ENCODE measurements around the gene SRMS.

Gene SRMS

GRCh38 chr20:63536241-63536977, 11.1 kb downstream of the SRMS start:
- Histone ChIP-seq H3K4me1 (ENCODE audit: low read depth, poor library complexity, severe bottlenecking) (peaks cover 10% of the 10 kb centered on the region), H3K27me3 (ENCODE audit: insufficient read depth, low read depth) (peaks cover 55% of the 10 kb centered on the region), H3K4me2 (no peak overlapping the region), H3K79me2 (ENCODE audit: insufficient read depth, low read depth) (no peaks in the 10 kb centered on the region), H3K27ac (no peak overlapping the region), H3K4me3 (IDR thresholded peaks at IDR 0.05; ENCODE audit: insufficient read depth, low read depth, low read length) (no peak overlapping the region), H2AFZ (ENCODE audit: low read depth) (no peak overlapping the region), H3K36me3 (ENCODE audit: insufficient read depth) (no peaks in the 10 kb centered on the region), H4K20me1 (ENCODE audit: insufficient read depth) (no peaks in the 10 kb centered on the region), H3K9ac (no peak overlapping the region)
- no peak for TF ChIP-seq CTCF (conservative IDR thresholded peaks at IDR 0.05; ENCODE audit: low read depth, low read length)

- no peak overlapping the region for H3K4me2 ChIP-seq
- H2AFZ ChIP-seq (ENCODE audit: low read depth) = no peak overlapping the region
- H3K4me1 ChIP-seq (ENCODE audit: low read depth, poor library complexity, severe bottlenecking) = peaks cover 10% of the 10 kb centered on the region
- no peaks in the 10 kb centered on the region for H4K20me1 ChIP-seq (ENCODE audit: insufficient read depth)
- H3K9ac ChIP-seq = no peak overlapping the region
- H3K27ac ChIP-seq = no peak overlapping the region
- peaks cover 56% of the 10 kb centered on the region for H3K27me3 ChIP-seq (ENCODE audit: insufficient read depth, low read depth)
- H3K4me3 ChIP-seq (IDR thresholded peaks at IDR 0.05; ENCODE audit: insufficient read depth, low read depth, low read length) = no peak overlapping the region
- H3K36me3 ChIP-seq (ENCODE audit: insufficient read depth) = no peaks in the 10 kb centered on the region
- H3K79me2 ChIP-seq (ENCODE audit: insufficient read depth, low read depth) = no peaks in the 10 kb centered on the region
- no peak for TF ChIP-seq CTCF (conservative IDR thresholded peaks at IDR 0.05; ENCODE audit: low read depth, low read length)
Measured at GRCh38 chr20:63534831-63535651, 12.5 kb downstream of the SRMS start.

GRCh38 chr20:63534427-63534830, 13.1 kb downstream of the SRMS start:
- no peak overlapping the region for H3K4me3 ChIP-seq (IDR thresholded peaks at IDR 0.05; ENCODE audit: insufficient read depth, low read depth, low read length)
- TF ChIP-seq CTCF (conservative IDR thresholded peaks at IDR 0.05; ENCODE audit: low read depth, low read length) = no peak
- no peaks in the 10 kb centered on the region for H3K36me3 ChIP-seq (ENCODE audit: insufficient read depth)
- no peaks in the 10 kb centered on the region for H4K20me1 ChIP-seq (ENCODE audit: insufficient read depth)
- peaks cover 10% of the 10 kb centered on the region for H3K4me1 ChIP-seq (ENCODE audit: low read depth, poor library complexity, severe bottlenecking)
- H3K27ac ChIP-seq = no peak overlapping the region
- H3K79me2 ChIP-seq (ENCODE audit: insufficient read depth, low read depth) = no peaks in the 10 kb centered on the region
- H3K4me2 ChIP-seq = no peak overlapping the region
- H2AFZ ChIP-seq (ENCODE audit: low read depth) = no peak overlapping the region
- H3K27me3 ChIP-seq (ENCODE audit: insufficient read depth, low read depth) = peaks cover 56% of the 10 kb centered on the region
- H3K9ac ChIP-seq = no peak overlapping the region

- Histone ChIP-seq H3K27me3 (ENCODE audit: insufficient read depth, low read depth) (peaks cover 58% of the 10 kb centered on the region), H3K79me2 (ENCODE audit: insufficient read depth, low read depth) (no peaks in the 10 kb centered on the region), H3K4me3 (IDR thresholded peaks at IDR 0.05; ENCODE audit: insufficient read depth, low read depth, low read length) (no peak overlapping the region), H3K9ac (no peak overlapping the region), H3K4me1 (ENCODE audit: low read depth, poor library complexity, severe bottlenecking) (peaks cover 10% of the 10 kb centered on the region), H2AFZ (ENCODE audit: low read depth) (no peak overlapping the region), H3K36me3 (ENCODE audit: insufficient read depth) (no peaks in the 10 kb centered on the region), H3K27ac (no peak overlapping the region), H4K20me1 (ENCODE audit: insufficient read depth) (no peaks in the 10 kb centered on the region), H3K4me2 (no peak overlapping the region)
- TF ChIP-seq CTCF (conservative IDR thresholded peaks at IDR 0.05; ENCODE audit: low read depth, low read length) = no peak
Measured at GRCh38 chr20:63533871-63534393, 13.6 kb downstream of the SRMS start.

All from KMS-11 (cell line).